Spleen (tissue), 11 donors: Measurements from ENCODE around the gene BLM. TPM values are rescaled to one million over a fixed set of nuclear protein-coding genes. Genes with fewer than 3 reads are reported as not detected.
"Not testable (repeated sequence)": the region's sequence is repeated elsewhere in the genome, so short reads cannot be mapped to it uniquely, and the experiment has no call there.

ENCODE experiments used
- DNase-seq: peaks from one replicate; pipeline ENCODE4 v3.0.0-alpha.2; 2020
- H3K27ac ChIP-seq, 8 donors: fragments of 200-600 bp; sonication (generic) in 7 of 8; 1 replicate in 4 of 8; 2 replicates in 4 of 8; pipeline versions ENCODE4 v1.5.0 to v1.8.0; 2016 to 2021; ENCODE audit warnings: inconsistent platforms in 4 of 8, mild to moderate bottlenecking in 4 of 8, moderate library complexity in 1 of 8
- H3K27me3 ChIP-seq, 7 donors: fragments of 200-600 bp; sonication (generic) in 6 of 7; replicated peaks in 1 of 7; 1 replicate in 4 of 7; 2 replicates in 3 of 7; pipeline versions ENCODE4 v1.5.0 to v1.8.0; 2016 to 2021; ENCODE audit warnings: inconsistent platforms in 3 of 7, mild to moderate bottlenecking in 1 of 7
- H3K36me3 ChIP-seq, 6 donors: fragments of 200-600 bp; sonication (generic) in 5 of 6; 1 replicate in 4 of 6; 2 replicates in 2 of 6; pipeline versions ENCODE4 v1.5.0 to v1.8.0; 2016 to 2021; ENCODE audit warnings: inconsistent platforms in 2 of 6
- H3K4me1 ChIP-seq, 6 donors: fragments of 200-600 bp; sonication (generic) in 5 of 6; 1 replicate in 3 of 6; 2 replicates in 3 of 6; pipeline versions ENCODE4 v1.5.0 to v1.8.0; 2016 to 2021; ENCODE audit warnings: inconsistent platforms in 3 of 6
- H3K4me3 ChIP-seq, 8 donors: fragments of 200-600 bp; sonication (generic) in 7 of 8; 1 replicate in 4 of 8; 2 replicates in 4 of 8; pipeline versions ENCODE4 v1.5.0 to v1.8.0; 2016 to 2021; ENCODE audit warnings: inconsistent platforms in 4 of 8, mild to moderate bottlenecking in 4 of 8, moderate library complexity in 2 of 8
- H3K9me3 ChIP-seq, 8 donors: fragments of 200-600 bp; sonication (generic) in 7 of 8; 1 replicate in 4 of 8; 2 replicates in 4 of 8; pipeline versions ENCODE4 v1.5.0 to v1.8.0; 2016 to 2021; ENCODE audit warnings: inconsistent platforms in 4 of 8
- CTCF ChIP-seq, 11 experiments: fragments of 200-600 bp in 7 of 11; fragments of 450-650 bp in 4 of 11; sonication (generic) in 4 of 11; IDR thresholded peaks in 8 of 11; conservative IDR thresholded peaks in 3 of 11; 1 replicate in 7 of 11; 2 replicates in 4 of 11; pipeline versions ENCODE4 v1.4.0 to v1.8.0; 2016 to 2021; ENCODE audit warnings: antibody characterized with exemption in 11 of 11, inconsistent platforms in 4 of 11, mild to moderate bottlenecking in 1 of 11
- POLR2A ChIP-seq, 3 donors: fragments of 450-650 bp; IDR thresholded peaks; one replicate each; pipeline ENCODE4 v1.5.1; 2017; ENCODE audit warnings: antibody characterized with exemption in 3 of 3, mild to moderate bottlenecking in 1 of 3
- POLR2AphosphoS5 ChIP-seq, 3 donors: sonication (generic); formaldehyde crosslinking; IDR thresholded peaks; one replicate each; pipeline ENCODE4 v1.5.1; 2017; ENCODE audit warnings: antibody characterized with exemption in 3 of 3
- WGBS, 5 donors: extraction: QIAGEN DNeasy Blood & Tissue Kit in 3 of 5; methylation state at CpG; one replicate each; pipeline versions ENCODE4 v1.1.5 to v1.1.7; 2013 to 2018; 5-methylcytosine and 5-hydroxymethylcytosine counted together
- intact Hi-C: fragments of 100-400 bp; cut with DNase I; formaldehyde crosslinking; loops from one replicate; pipeline ENCODE4 v1.15.0; 2023; ENCODE audit warnings: low total_unique reads
- polyA plus RNA-seq, 3 donors: library from polyadenylated mRNA; stranded (reverse); fragments of 200-250 nt; gene quantifications; one replicate each; pipeline ENCODE4 v1.2.1, GENCODE V29; 2013
- total RNA-seq, 7 donors: library from RNA; depleted of rRNA in 3 of 7; stranded (reverse); fragments of >200 nt in 3 of 7; fragmentation: NEBNext Ultra II Directional in 4 of 7; extraction: Animal tissue kit (Norgen Biotek cat#: 25700) in 4 of 7; gene quantifications; one replicate each; pipeline versions ENCODE4 v1.1.0 to v1.2.1, GENCODE V29; 2016 to 2021
- donor health status: healthy with polysubstance abuse.
- donor health status: DM: no; HTN: no; CAD: no; lungs with moderate emphysema.
- donor health status: DM: no; HTN: no; CAD: no.
- donor health status: Bipolar disorder and iron deficiency.
- donor health status: healthy.
- donor health status: DM: no; HTN: no; CAD: no.
- donor health status: DM: yes; HTN: yes; CAD: no.

Gene BLM
- total and polyA plus RNA-seq, 10 donors = 5.8 to 12.0 (median 7.3) TPM

GRCh38 chr15:90686435-90687218 is 30.5 kb upstream of the BLM start:
- TF ChIP-seq POLR2AphosphoS5 (IDR thresholded peaks at IDR 0.05) (no peak), POLR2A (IDR thresholded peaks at IDR 0.05) (no peak), CTCF (IDR thresholded peaks at IDR 0.05 in 8 of 11, conservative IDR thresholded peaks at IDR 0.05 in 3 of 11) (no peak)
- Histone ChIP-seq H3K4me1 (peaks cover 6 to 24% (median 21%) of the 10 kb centered on the region in 6 donors), H3K9me3 (peaks cover 0 to 15% (median 9%) of the 10 kb centered on the region in 8 donors), H3K27ac (peak overlapping the region in 4 of 8 donors; percentile 23 to 59 (median 50)), H3K36me3 (no peaks in the 10 kb centered on the region), H3K27me3 (no peaks in the 10 kb centered on the region), H3K4me3 (no peak overlapping the region)
- no peak for DNase-seq
- 28 to 46% (median 33%) methylated on average over 3 of the region's 3 CpGs for WGBS, 5 donors
- intact Hi-C loops = no loop called here

GRCh38 chr15:90689326-90689961 is 27.7 kb upstream of the BLM start:
- Histone ChIP-seq H3K4me1 (peaks cover 6 to 37% (median 25%) of the 10 kb centered on the region in 6 donors), H3K9me3 (peaks cover 0 to 15% (median 9%) of the 10 kb centered on the region in 8 donors)
- DNase-seq, intact Hi-C loops, H3K4me3 ChIP-seq, H3K27me3 ChIP-seq, H3K27ac ChIP-seq, H3K36me3 ChIP-seq: not testable (repeated sequence)
- 78 to 94% (median 81%) methylated on average over 6 of the region's 6 CpGs for WGBS, 5 donors

GRCh38 chr15:90690585-90690984 is 26.6 kb upstream of the BLM start:
- 73 to 80% (median 78%) methylated on average over 2 of the region's 2 CpGs for WGBS, 5 donors
- TF ChIP-seq CTCF (IDR thresholded peaks at IDR 0.05 in 8 of 11, conservative IDR thresholded peaks at IDR 0.05 in 3 of 11) = no peak
- no peak for TF ChIP-seq POLR2AphosphoS5 (IDR thresholded peaks at IDR 0.05)
- no peak for TF ChIP-seq POLR2A (IDR thresholded peaks at IDR 0.05)
- Histone ChIP-seq H3K4me1 (peaks cover 6 to 33% (median 20%) of the 10 kb centered on the region in 6 donors), H3K27me3 (no peaks in the 10 kb centered on the region), H3K4me3 (no peak overlapping the region), H3K9me3 (peaks cover 0 to 15% (median 9%) of the 10 kb centered on the region in 8 donors), H3K27ac (no peak overlapping the region), H3K36me3 (no peaks in the 10 kb centered on the region)
- no peak for DNase-seq
- intact Hi-C loops = loop anchor here (5.0 kb wide), 1 partner anchor 43 kb away; no protein-coding TSS in a partner anchor

- intact Hi-C loops = loop anchor here (5.0 kb wide), 1 partner anchor 44 kb away; no protein-coding TSS in a partner anchor
- DNase-seq = no peak
- Histone ChIP-seq H3K27me3 (no peaks in the 10 kb centered on the region), H3K36me3 (no peaks in the 10 kb centered on the region), H3K27ac (peak overlapping the region in 1 of 8 donors; percentile 4), H3K4me3 (no peak overlapping the region), H3K4me1 (peaks cover 0 to 25% (median 12%) of the 10 kb centered on the region in 6 donors), H3K9me3 (peaks cover 0 to 15% (median 9%) of the 10 kb centered on the region in 8 donors)
- no peak for TF ChIP-seq POLR2AphosphoS5 (IDR thresholded peaks at IDR 0.05)
- TF ChIP-seq CTCF (IDR thresholded peaks at IDR 0.05 in 8 of 11, conservative IDR thresholded peaks at IDR 0.05 in 3 of 11) = peak in 1 of 11 experiments; percentile 6
- WGBS, 5 donors = 80 to 89% (median 88%) methylated on average over 4 of the region's 4 CpGs
These were observed 25.8 kb upstream of the BLM start for GRCh38 chr15:90691369-90691768.
